CD4-positive, alpha-beta T cell treated with Interferon gamma for 1 hour (primary cell): Measurements from ENCODE around the gene CAPN7.

ENCODE experiments used
- DNase-seq: peaks from one replicate; pipeline ENCODE4 v3.0.0-alpha.2; 2020

CAPN7 gene

GRCh38 chr3:15255215-15255614 is 49.2 kb downstream of the CAPN7 start:
- DNase-seq, result no peak

GRCh38 chr3:15256861-15257341 is 50.9 kb downstream of the CAPN7 start:
- no peak for DNase-seq

- no peak for DNase-seq
Measured at GRCh38 chr3:15258720-15259119, 52.7 kb downstream of the CAPN7 start.

GRCh38 chr3:15260531-15260930 is 54.5 kb downstream of the CAPN7 start:
- DNase-seq, result no peak

GRCh38 chr3:15261274-15261673 is 55.2 kb downstream of the CAPN7 start:
- no peak for DNase-seq

GRCh38 chr3:15262021-15262420 is 56.0 kb downstream of the CAPN7 start:
- DNase-seq, result no peak

- no peak for DNase-seq
Measured at GRCh38 chr3:15263120-15263519, 57.1 kb downstream of the CAPN7 start.

- DNase-seq, result no peak
Measured at GRCh38 chr3:15263926-15264325, 57.9 kb downstream of the CAPN7 start.

- no peak for DNase-seq
Measured at GRCh38 chr3:15264486-15264885, 58.4 kb downstream of the CAPN7 start.

- DNase-seq, result no peak
Measured at GRCh38 chr3:15265655-15266509, 59.8 kb downstream of the CAPN7 start.

GRCh38 chr3:15266510-15267376 is 60.7 kb downstream of the CAPN7 start:
- no peak for DNase-seq

GRCh38 chr3:15267502-15267901 is 61.5 kb downstream of the CAPN7 start:
- no peak for DNase-seq

- DNase-seq, result peak; percentile 84
Measured at GRCh38 chr3:15268033-15268631, 62.1 kb downstream of the CAPN7 start.

GRCh38 chr3:15269091-15269989 is 63.3 kb downstream of the CAPN7 start:
- DNase-seq, result peak; percentile 90

GRCh38 chr3:15271030-15271429 is 65.0 kb downstream of the CAPN7 start:
- no peak for DNase-seq

- DNase-seq, result peak; percentile 92
Measured at GRCh38 chr3:15271785-15272381, 65.8 kb downstream of the CAPN7 start.

- no peak for DNase-seq
Measured at GRCh38 chr3:15272426-15273196, 66.6 kb downstream of the CAPN7 start.

- no peak for DNase-seq
Measured at GRCh38 chr3:15273227-15273626, 67.2 kb downstream of the CAPN7 start.

- DNase-seq, result no peak
Measured at GRCh38 chr3:15276028-15276724, 70.1 kb downstream of the CAPN7 start.

- no peak for DNase-seq
Measured at GRCh38 chr3:15277861-15278500, 71.9 kb downstream of the CAPN7 start.
